SK-N-SH treated with all-trans-retinoic acid at 6 μM for 48 hours (cell line): ENCODE data around the gene BEGAIN.

Experiments used
- ATAC-seq: fragments of 200-7000 bp; cut with Tn5 transposase; 3 replicates; pipeline ENCODE4 v1.9.1; 2020; ENCODE audit warnings: mild to moderate bottlenecking, moderate library complexity
- BACH2 ChIP-seq: fragments of 250-450 bp; sonication (Bioruptor Pico); IDR thresholded peaks from 2 replicates; pipeline ENCODE4 v1.9.0; 2021; ENCODE audit warnings: mild to moderate bottlenecking, borderline replicate concordance
- ESRRG ChIP-seq: fragments of 250-450 bp; sonication (Bioruptor Pico); IDR thresholded peaks from 2 replicates; pipeline ENCODE4 v1.6.1; 2021; ENCODE audit warnings: mild to moderate bottlenecking
- GLIS3 ChIP-seq: fragments of 250-450 bp; sonication (Bioruptor Pico); IDR thresholded peaks from 2 replicates; pipeline ENCODE4 v1.5.0; 2020; ENCODE audit warnings: mild to moderate bottlenecking, moderate library complexity
- OSR1 ChIP-seq: fragments of 250-450 bp; sonication (Bioruptor Pico); IDR thresholded peaks from 2 replicates; pipeline ENCODE4 v1.8.0; 2022; ENCODE audit warnings: moderate library complexity, mild to moderate bottlenecking, inconsistent platforms
- PPARA ChIP-seq: fragments of 250-450 bp; sonication (Bioruptor Pico); IDR thresholded peaks from 2 replicates; pipeline ENCODE4 v1.5.0; 2020; ENCODE audit warnings: mild to moderate bottlenecking, borderline replicate concordance
- RARB ChIP-seq: fragments of 250-450 bp; sonication (Bioruptor Pico); IDR thresholded peaks from 2 replicates; pipeline ENCODE4 v1.8.0; 2021; ENCODE audit warnings: mild to moderate bottlenecking, moderate library complexity
- SNAI2 ChIP-seq: fragments of 250-450 bp; sonication (Bioruptor Pico); IDR thresholded peaks from 2 replicates; pipeline ENCODE4 v1.5.0; 2020; ENCODE audit warnings: mild to moderate bottlenecking, moderate library complexity
- TCF4 ChIP-seq: fragments of 250-450 bp; sonication (Bioruptor Pico); IDR thresholded peaks from 2 replicates; pipeline ENCODE4 v1.8.0; 2021; ENCODE audit warnings: mild to moderate bottlenecking, moderate library complexity, borderline replicate concordance
- ZC3H10 ChIP-seq: fragments of 250-450 bp; sonication (Bioruptor Pico); IDR thresholded peaks from 2 replicates; pipeline ENCODE4 v1.5.1; 2021; ENCODE audit warnings: mild to moderate bottlenecking, moderate library complexity
- ZFP3 ChIP-seq: fragments of 250-450 bp; sonication (Bioruptor Pico); IDR thresholded peaks from 2 replicates; pipeline ENCODE4 v1.5.0; 2020; ENCODE audit warnings: mild to moderate bottlenecking, moderate library complexity
- ZFP30 ChIP-seq: fragments of 450-650 bp; formaldehyde crosslinking; IDR thresholded peaks from 2 replicates; pipeline ENCODE4 v1.5.0; 2022; ENCODE audit warnings: mild to moderate bottlenecking, moderate library complexity
- ZNF565 ChIP-seq: fragments of 450-650 bp; formaldehyde crosslinking; conservative IDR thresholded peaks from 2 replicates; pipeline ENCODE4 v1.5.0; 2020; ENCODE audit warnings: low read depth, mild to moderate bottlenecking, moderate library complexity
- ZNF8 ChIP-seq: fragments of 450-650 bp; formaldehyde crosslinking; IDR thresholded peaks from 2 replicates; pipeline ENCODE4 v1.5.0; 2020; ENCODE audit warnings: mild to moderate bottlenecking, moderate library complexity
- TF ChIP-seq, protein P1 (sequence below): fragments of 250-450 bp; sonication (Bioruptor Pico); IDR thresholded peaks from 2 replicates; pipeline ENCODE4 v1.5.1; 2020; ENCODE audit warnings: low read depth, mild to moderate bottlenecking, moderate library complexity
- TF ChIP-seq, protein P2 (sequence below): fragments of 250-450 bp; sonication (Bioruptor Pico); IDR thresholded peaks from 2 replicates; pipeline ENCODE4 v1.8.0; 2020; ENCODE audit warnings: mild to moderate bottlenecking, moderate library complexity, borderline replicate concordance
- TF ChIP-seq, protein P3 (sequence below): fragments of 250-450 bp; sonication (Bioruptor Pico); IDR thresholded peaks from 2 replicates; pipeline ENCODE4 v1.8.0; 2021; ENCODE audit warnings: low read depth, mild to moderate bottlenecking, moderate library complexity, borderline replicate concordance
- TF ChIP-seq, protein P4 (sequence below): fragments of 250-450 bp; sonication (Bioruptor Pico); IDR thresholded peaks from 2 replicates; pipeline ENCODE4 v1.5.0; 2020; ENCODE audit warnings: mild to moderate bottlenecking, moderate library complexity

BEGAIN gene

DNA sequence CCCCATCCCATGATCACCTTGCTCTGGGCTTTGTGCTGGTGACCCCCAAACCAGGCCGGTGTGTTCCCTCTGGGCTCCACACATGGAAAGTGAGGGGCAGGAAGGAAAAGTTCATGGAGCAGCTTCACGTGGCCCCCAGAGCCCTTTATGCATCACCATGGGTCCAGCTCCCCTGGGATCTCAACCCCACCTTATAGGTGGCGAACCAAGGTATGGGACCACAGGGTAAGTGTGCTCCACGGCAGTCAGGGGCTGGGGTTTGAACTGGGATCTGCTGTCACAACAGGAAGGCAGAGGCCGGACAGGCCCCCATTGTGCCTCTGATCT is 7.4 kb upstream of the BEGAIN start (continued):
- TF ChIP-seq, protein P1, sequence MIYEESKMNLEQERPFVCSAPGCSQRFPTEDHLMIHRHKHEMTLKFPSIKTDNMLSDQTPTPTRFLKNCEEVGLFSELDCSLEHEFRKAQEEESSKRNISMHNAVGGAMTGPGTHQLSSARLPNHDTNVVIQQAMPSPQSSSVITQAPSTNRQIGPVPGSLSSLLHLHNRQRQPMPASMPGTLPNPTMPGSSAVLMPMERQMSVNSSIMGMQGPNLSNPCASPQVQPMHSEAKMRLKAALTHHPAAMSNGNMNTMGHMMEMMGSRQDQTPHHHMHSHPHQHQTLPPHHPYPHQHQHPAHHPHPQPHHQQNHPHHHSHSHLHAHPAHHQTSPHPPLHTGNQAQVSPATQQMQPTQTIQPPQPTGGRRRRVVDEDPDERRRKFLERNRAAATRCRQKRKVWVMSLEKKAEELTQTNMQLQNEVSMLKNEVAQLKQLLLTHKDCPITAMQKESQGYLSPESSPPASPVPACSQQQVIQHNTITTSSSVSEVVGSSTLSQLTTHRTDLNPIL, result no peak
- no peak for TF ChIP-seq ZNF8
- TF ChIP-seq OSR1 (CRISPR knock-in tag), result no peak
- no peak for TF ChIP-seq ZFP3 (CRISPR knock-in tag)
- TF ChIP-seq, protein P2, sequence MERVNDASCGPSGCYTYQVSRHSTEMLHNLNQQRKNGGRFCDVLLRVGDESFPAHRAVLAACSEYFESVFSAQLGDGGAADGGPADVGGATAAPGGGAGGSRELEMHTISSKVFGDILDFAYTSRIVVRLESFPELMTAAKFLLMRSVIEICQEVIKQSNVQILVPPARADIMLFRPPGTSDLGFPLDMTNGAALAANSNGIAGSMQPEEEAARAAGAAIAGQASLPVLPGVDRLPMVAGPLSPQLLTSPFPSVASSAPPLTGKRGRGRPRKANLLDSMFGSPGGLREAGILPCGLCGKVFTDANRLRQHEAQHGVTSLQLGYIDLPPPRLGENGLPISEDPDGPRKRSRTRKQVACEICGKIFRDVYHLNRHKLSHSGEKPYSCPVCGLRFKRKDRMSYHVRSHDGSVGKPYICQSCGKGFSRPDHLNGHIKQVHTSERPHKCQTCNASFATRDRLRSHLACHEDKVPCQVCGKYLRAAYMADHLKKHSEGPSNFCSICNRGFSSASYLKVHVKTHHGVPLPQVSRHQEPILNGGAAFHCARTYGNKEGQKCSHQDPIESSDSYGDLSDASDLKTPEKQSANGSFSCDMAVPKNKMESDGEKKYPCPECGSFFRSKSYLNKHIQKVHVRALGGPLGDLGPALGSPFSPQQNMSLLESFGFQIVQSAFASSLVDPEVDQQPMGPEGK, result no peak
- no peak for TF ChIP-seq ZC3H10 (CRISPR knock-in tag)
- no peak for TF ChIP-seq ZNF565 (CRISPR knock-in tag)
- TF ChIP-seq, protein P3, sequence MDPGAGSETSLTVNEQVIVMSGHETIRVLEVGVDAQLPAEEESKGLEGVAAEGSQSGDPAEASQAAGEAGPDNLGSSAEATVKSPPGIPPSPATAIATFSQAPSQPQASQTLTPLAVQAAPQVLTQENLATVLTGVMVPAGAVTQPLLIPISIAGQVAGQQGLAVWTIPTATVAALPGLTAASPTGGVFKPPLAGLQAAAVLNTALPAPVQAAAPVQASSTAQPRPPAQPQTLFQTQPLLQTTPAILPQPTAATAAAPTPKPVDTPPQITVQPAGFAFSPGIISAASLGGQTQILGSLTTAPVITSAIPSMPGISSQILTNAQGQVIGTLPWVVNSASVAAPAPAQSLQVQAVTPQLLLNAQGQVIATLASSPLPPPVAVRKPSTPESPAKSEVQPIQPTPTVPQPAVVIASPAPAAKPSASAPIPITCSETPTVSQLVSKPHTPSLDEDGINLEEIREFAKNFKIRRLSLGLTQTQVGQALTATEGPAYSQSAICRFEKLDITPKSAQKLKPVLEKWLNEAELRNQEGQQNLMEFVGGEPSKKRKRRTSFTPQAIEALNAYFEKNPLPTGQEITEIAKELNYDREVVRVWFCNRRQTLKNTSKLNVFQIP (CRISPR knock-in tag), result no peak

DNA sequence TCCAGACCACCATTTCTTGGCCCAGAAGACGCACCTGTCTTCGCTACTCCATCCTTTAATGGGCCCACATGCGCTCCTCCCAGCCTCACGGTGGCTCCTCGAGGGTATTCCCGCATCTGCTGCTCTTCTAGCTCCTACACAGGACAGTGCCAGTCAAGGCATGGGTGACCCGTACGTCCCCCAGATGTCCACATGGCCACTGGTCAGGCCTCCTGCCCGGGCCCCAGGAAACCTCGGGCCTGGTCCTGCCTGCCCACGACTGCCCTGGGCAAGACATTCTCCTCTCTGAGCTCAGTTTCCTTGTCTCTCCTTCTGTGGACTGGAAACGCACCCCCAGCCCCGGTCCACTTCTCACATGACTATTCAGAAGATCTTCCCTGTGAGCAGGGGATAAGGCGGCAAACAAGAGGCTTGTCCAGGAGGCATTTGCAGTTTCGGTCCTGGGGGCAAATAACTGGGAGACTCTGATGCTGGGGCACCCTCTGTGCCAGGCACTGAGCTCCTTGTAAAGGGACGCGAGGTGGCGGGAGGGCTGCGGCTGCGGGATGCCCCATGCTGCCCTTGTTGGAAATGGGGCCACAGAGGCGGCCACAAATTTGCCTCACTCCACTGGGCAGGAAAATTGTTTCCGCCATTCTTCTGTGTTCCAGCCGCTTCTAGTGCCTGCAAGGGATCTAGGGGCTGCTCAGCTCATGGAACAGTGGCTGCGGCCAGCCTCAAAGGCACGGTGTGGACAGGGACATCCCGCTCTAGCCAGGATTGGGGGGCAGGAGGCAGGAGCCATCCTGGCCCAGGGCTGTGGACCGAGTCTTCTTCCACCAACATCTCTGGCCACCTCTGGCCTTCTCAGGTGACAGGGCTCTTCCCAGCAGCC is 6.8 kb upstream of the BEGAIN start:
- no peak for ATAC-seq
- TF ChIP-seq ZFP30 (CRISPR knock-in tag), result no peak
- no peak for TF ChIP-seq GLIS3 (CRISPR knock-in tag)
- no peak for TF ChIP-seq ESRRG (CRISPR knock-in tag)
- TF ChIP-seq ZNF565 (CRISPR knock-in tag), result no peak
- TF ChIP-seq OSR1 (CRISPR knock-in tag), result no peak
- no peak for TF ChIP-seq ZFP3 (CRISPR knock-in tag)
- TF ChIP-seq, protein P2, result no peak
- TF ChIP-seq SNAI2, result no peak
- TF ChIP-seq ZNF8, result no peak
- no peak for TF ChIP-seq PPARA (CRISPR knock-in tag)
- TF ChIP-seq, protein P3 (CRISPR knock-in tag), result no peak
- TF ChIP-seq TCF4 (CRISPR knock-in tag), result no peak
- no peak for TF ChIP-seq BACH2 (CRISPR knock-in tag)
- TF ChIP-seq, protein P1, result no peak
- TF ChIP-seq, protein P4, sequence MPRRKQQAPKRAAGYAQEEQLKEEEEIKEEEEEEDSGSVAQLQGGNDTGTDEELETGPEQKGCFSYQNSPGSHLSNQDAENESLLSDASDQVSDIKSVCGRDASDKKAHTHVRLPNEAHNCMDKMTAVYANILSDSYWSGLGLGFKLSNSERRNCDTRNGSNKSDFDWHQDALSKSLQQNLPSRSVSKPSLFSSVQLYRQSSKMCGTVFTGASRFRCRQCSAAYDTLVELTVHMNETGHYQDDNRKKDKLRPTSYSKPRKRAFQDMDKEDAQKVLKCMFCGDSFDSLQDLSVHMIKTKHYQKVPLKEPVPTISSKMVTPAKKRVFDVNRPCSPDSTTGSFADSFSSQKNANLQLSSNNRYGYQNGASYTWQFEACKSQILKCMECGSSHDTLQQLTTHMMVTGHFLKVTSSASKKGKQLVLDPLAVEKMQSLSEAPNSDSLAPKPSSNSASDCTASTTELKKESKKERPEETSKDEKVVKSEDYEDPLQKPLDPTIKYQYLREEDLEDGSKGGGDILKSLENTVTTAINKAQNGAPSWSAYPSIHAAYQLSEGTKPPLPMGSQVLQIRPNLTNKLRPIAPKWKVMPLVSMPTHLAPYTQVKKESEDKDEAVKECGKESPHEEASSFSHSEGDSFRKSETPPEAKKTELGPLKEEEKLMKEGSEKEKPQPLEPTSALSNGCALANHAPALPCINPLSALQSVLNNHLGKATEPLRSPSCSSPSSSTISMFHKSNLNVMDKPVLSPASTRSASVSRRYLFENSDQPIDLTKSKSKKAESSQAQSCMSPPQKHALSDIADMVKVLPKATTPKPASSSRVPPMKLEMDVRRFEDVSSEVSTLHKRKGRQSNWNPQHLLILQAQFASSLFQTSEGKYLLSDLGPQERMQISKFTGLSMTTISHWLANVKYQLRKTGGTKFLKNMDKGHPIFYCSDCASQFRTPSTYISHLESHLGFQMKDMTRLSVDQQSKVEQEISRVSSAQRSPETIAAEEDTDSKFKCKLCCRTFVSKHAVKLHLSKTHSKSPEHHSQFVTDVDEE (CRISPR knock-in tag), result no peak
- no peak for TF ChIP-seq RARB (CRISPR knock-in tag)
